Heart left ventricle (tissue), 16 donors: ENCODE results near the gene CCL22. TPM values are rescaled to one million over a fixed set of nuclear protein-coding genes. Genes with fewer than 3 reads are reported as not detected.
A peak's percentile ranks its signal among the peaks of the same experiment; 100 is the strongest.
"Not testable (repeated sequence)": the region's sequence is repeated elsewhere in the genome, so short reads cannot be mapped to it uniquely, and the experiment has no call there.

ENCODE experiments used
- ATAC-seq, 4 donors: fragments of 200-7000 bp; cut with Tn5 transposase; one replicate each; pipeline ENCODE4 v1.9.1; 2020 to 2022; ENCODE audit warnings: moderate library complexity in 4 of 4, mild to moderate bottlenecking in 3 of 4, moderate number of reproducible peaks in 1 of 4
- DNase-seq, 5 donors: peaks; one replicate each; pipeline ENCODE4 v3.0.0-alpha.2; 2020
- H3K27ac ChIP-seq, 12 donors: fragments of 200-600 bp; sonication (generic) in 4 of 12; one replicate each; pipeline versions ENCODE4 v1.5.0 to v1.8.0; 2016 to 2022; ENCODE audit warnings: mild to moderate bottlenecking in 2 of 12
- H3K27me3 ChIP-seq, 9 donors: fragments of 200-600 bp; sonication (generic) in 2 of 9; one replicate each; pipeline versions ENCODE4 v1.5.1 to v1.8.0; 2016 to 2022; ENCODE audit warnings: mild to moderate bottlenecking in 3 of 9
- H3K36me3 ChIP-seq, 9 donors: fragments of 200-600 bp; sonication (generic) in 2 of 9; one replicate each; pipeline versions ENCODE4 v1.5.0 to v1.8.0; 2018 to 2022; ENCODE audit warnings: mild to moderate bottlenecking in 2 of 9
- H3K4me1 ChIP-seq, 12 donors: fragments of 200-600 bp; sonication (generic) in 4 of 12; one replicate each; pipeline versions ENCODE4 v1.5.0 to v1.8.0; 2016 to 2022; ENCODE audit warnings: mild to moderate bottlenecking in 3 of 12
- H3K4me3 ChIP-seq, 12 donors: fragments of 200-600 bp; sonication (generic) in 4 of 12; one replicate each; pipeline versions ENCODE4 v1.5.0 to v1.8.0; 2017 to 2022; ENCODE audit warnings: mild to moderate bottlenecking in 9 of 12, moderate library complexity in 4 of 12
- H3K9me3 ChIP-seq, 12 donors: fragments of 200-600 bp; sonication (generic) in 4 of 12; one replicate each; pipeline versions ENCODE4 v1.5.0 to v1.8.0; 2016 to 2022; ENCODE audit warnings: mild to moderate bottlenecking in 1 of 12
- POLR2A ChIP-seq, 2 donors: fragments of 450-650 bp; IDR thresholded peaks; one replicate each; pipeline ENCODE4 v1.6.1; 2017; ENCODE audit warnings: antibody characterized with exemption in 2 of 2, mild to moderate bottlenecking in 2 of 2, moderate library complexity in 2 of 2
- WGBS, 4 donors: extraction: QIAGEN DNeasy Blood & Tissue Kit in 2 of 4; methylation state at CpG; one replicate each; pipeline versions ENCODE4 v1.1.5 to v1.1.7; 2013 to 2018; 5-methylcytosine and 5-hydroxymethylcytosine counted together
- intact Hi-C, 10 donors: fragments of 100-400 bp; cut with DNase I; formaldehyde crosslinking; loops; one replicate each; pipeline versions ENCODE4 v1.11.1 to v1.14.2; 2022
- polyA plus RNA-seq, 2 donors: library from polyadenylated mRNA; stranded (reverse); fragments of 200-250 nt; gene quantifications; one replicate each; pipeline ENCODE4 v1.2.3, GENCODE V29; 2013
- total RNA-seq, 9 donors: library from RNA; depleted of rRNA in 2 of 9; stranded (reverse); fragments of >200 nt in 2 of 9; fragmentation: NEBNext Ultra II Directional in 3 of 9; extraction: Animal tissue kit (Norgen Biotek cat#: 25700) in 3 of 9; gene quantifications; one replicate each; pipeline versions ENCODE4 v1.1.0 to v1.2.4, GENCODE V29; 2016 to 2023
- TF ChIP-seq, protein P1 (sequence below), 12 donors: fragments of 200-600 bp; sonication (generic) in 4 of 12; IDR thresholded peaks; one replicate each; pipeline versions ENCODE4 v1.5.0 to v1.8.0; 2018 to 2022; ENCODE audit warnings: antibody characterized with exemption in 12 of 12, mild to moderate bottlenecking in 5 of 12
- donor health status: ischemic (EF 13 %, LVEDD 7.1; RV severe dilation, severe dysfunction).
- donor health status: healthy with polysubstance abuse.
- donor health status: DM: no; HTN: yes; CAD: no.
- donor health status: DM: no; HTN: no; CAD: no.
- donor health status: ischemic (EF 25% LVEDD 6.9; RV normal size, moderate dysfunction).
- donor health status: ischemic (EF 25% LVEDD 5.7; RV mildly dilated, moderate dysfunction).
- donor health status: healthy.
- donor health status: DM: yes; HTN: yes; CAD: no.
- donor health status: ischemic (EF 35%, LVEDD 5.7; RV mildly dilated, moderate dysfunction).
- donor health status: nonischemic (EF 11% LVEDD 7.7; RV severe dilation, severe dysfunction).
- donor health status: DM: yes; HTN: yes; CAD: no.
- donor health status: PGD.
- donor health status: ischemic (EF 29% LVEDD 5.4; RV normal size, mild dysfunction).
- donor health status: nonischemic (EF 23%, LVEDD 6.1; RV moderate dilation, normal function).

Gene CCL22
- total and polyA plus RNA-seq, 11 donors: 0.06 to 0.24 (median 0.12) TPM; not detected in 5

- WGBS, 4 donors: 44 to 100% (median 87%) methylated on average over 1 of the region's 1 CpG
- TF ChIP-seq, protein P1, sequence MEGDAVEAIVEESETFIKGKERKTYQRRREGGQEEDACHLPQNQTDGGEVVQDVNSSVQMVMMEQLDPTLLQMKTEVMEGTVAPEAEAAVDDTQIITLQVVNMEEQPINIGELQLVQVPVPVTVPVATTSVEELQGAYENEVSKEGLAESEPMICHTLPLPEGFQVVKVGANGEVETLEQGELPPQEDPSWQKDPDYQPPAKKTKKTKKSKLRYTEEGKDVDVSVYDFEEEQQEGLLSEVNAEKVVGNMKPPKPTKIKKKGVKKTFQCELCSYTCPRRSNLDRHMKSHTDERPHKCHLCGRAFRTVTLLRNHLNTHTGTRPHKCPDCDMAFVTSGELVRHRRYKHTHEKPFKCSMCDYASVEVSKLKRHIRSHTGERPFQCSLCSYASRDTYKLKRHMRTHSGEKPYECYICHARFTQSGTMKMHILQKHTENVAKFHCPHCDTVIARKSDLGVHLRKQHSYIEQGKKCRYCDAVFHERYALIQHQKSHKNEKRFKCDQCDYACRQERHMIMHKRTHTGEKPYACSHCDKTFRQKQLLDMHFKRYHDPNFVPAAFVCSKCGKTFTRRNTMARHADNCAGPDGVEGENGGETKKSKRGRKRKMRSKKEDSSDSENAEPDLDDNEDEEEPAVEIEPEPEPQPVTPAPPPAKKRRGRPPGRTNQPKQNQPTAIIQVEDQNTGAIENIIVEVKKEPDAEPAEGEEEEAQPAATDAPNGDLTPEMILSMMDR (IDR thresholded peaks at IDR 0.05): no peak
- no peak for TF ChIP-seq POLR2A (IDR thresholded peaks at IDR 0.05)
- H3K27me3 ChIP-seq: no peaks in the 10 kb centered on the region
- H3K4me1 ChIP-seq: peaks cover 0 to 34% (median 14%) of the 10 kb centered on the region in 12 donors
- DNase-seq (no peak), ATAC-seq (no peak)
- no peaks in the 10 kb centered on the region for H3K9me3 ChIP-seq
- intact Hi-C loops: no loop called here
- no peak overlapping the region for H3K4me3 ChIP-seq
- H3K36me3 ChIP-seq: no peaks in the 10 kb centered on the region
- H3K27ac ChIP-seq: no peak overlapping the region
Measured at GRCh38 chr16:57392694-57393093, 34.1 kb downstream of the CCL22 start.

DNA sequence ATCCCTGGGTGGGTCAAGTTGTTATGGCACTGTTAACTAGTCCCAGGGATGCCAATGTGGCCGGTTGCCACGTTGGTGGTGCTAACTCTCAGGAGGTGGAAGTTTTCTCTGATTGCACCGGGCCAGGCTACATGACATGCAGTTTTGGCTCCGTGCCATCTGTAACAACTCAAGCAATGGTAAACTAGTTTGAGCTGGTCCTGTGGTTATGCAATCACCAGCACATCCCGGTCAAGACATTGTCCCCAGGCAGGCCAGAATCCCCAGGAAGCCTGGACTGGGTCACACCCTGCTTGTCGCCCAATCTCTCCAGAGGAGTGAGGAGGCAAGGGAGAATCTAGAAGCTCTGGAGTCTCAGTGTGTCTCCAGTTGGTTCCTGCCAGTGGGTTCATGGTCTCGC is 35.9 kb downstream of the CCL22 start:
- DNase-seq (peak in 2 of 5 donors; percentile 50 to 57), ATAC-seq (peak; percentile 65 to 91 (median 73))
- no peaks in the 10 kb centered on the region for H3K36me3 ChIP-seq
- 32 to 53% (median 47%) methylated on average over 5 to 7 of the region's 7 CpGs for WGBS, 4 donors
- TF ChIP-seq, protein P1 (IDR thresholded peaks at IDR 0.05): no peak
- TF ChIP-seq POLR2A (IDR thresholded peaks at IDR 0.05): no peak
- peak overlapping the region in 1 of 12 donors; percentile 33 for H3K27ac ChIP-seq
- peaks cover 0 to 21% (median 12%) of the 10 kb centered on the region in 12 donors for H3K4me1 ChIP-seq
- H3K9me3 ChIP-seq: no peaks in the 10 kb centered on the region
- no peak overlapping the region for H3K4me3 ChIP-seq
- intact Hi-C loops: no loop called here
- H3K27me3 ChIP-seq: no peaks in the 10 kb centered on the region

DNA sequence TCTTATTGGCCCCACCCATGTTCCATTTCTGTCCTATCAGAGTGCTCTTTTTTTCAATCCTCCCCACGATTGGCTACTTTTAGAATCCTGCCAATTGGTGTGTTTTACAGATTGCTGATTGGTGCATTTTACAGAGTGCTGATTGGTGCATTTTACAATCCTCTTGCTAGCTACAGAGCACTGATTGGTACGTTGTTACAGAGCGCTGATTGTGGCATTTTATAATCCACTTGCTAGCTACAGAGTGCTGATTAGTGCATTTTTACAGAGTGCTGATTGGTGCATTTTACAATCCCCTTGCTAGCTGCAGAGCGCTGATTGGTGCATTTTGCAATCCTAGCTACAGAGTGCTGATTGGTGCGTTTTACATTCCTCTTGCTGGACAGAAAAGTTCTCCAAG is 36.4 kb downstream of the CCL22 start:
- Histone ChIP-seq H3K27me3 (no peaks in the 10 kb centered on the region), H3K4me3 (no peak overlapping the region), H3K9me3 (no peaks in the 10 kb centered on the region), H3K36me3 (no peaks in the 10 kb centered on the region), H3K4me1 (peaks cover 0 to 20% (median 10%) of the 10 kb centered on the region in 12 donors), H3K27ac (peak overlapping the region in 1 of 12 donors; percentile 33)
- TF ChIP-seq, protein P1 (IDR thresholded peaks at IDR 0.05): no peak
- TF ChIP-seq POLR2A (IDR thresholded peaks at IDR 0.05): no peak
- no peak for DNase-seq
- intact Hi-C loops: no loop called here
- ATAC-seq: no peak
- 89 to 93% (median 91%) methylated on average over 5 of the region's 5 CpGs for WGBS, 4 donors

DNA sequence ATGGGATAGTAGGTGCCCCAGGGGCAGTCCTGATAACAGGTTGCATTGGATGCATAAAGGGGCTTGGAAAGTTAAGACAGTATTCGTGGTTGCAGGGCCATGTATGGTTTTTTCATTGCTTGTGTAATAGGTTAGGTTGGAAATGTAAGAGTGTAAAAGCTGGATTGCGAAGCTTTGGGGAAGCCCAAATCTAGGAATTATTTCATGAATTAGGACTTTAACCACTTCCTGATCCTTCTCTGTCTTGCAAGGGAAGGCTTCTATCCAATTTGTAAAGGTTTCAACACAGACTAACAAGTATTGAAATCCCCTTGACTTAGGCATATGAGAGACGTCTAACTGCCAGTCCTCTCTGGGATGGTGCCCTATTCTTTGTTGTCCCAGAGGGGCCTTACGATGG is 38.2 kb downstream of the CCL22 start:
- no peak for ATAC-seq
- Histone ChIP-seq H3K36me3 (no peaks in the 10 kb centered on the region), H3K9me3 (no peaks in the 10 kb centered on the region), H3K4me1 (peaks cover 0 to 9% (median 0%) of the 10 kb centered on the region in 12 donors), H3K4me3 (no peak overlapping the region), H3K27ac (no peak overlapping the region), H3K27me3 (no peaks in the 10 kb centered on the region)
- no peak for DNase-seq
- TF ChIP-seq POLR2A (IDR thresholded peaks at IDR 0.05): no peak
- TF ChIP-seq, protein P1 (IDR thresholded peaks at IDR 0.05): no peak
- intact Hi-C loops: no loop called here
- 87 to 90% (median 89%) methylated on average over 4 of the region's 4 CpGs for WGBS, 4 donors

GRCh38 chr16:57397493-57397892 is 38.9 kb downstream of the CCL22 start:
- DNase-seq, H3K4me3 ChIP-seq, H3K36me3 ChIP-seq, ATAC-seq, intact Hi-C loops, H3K27ac ChIP-seq, H3K9me3 ChIP-seq, H3K27me3 ChIP-seq, H3K4me1 ChIP-seq: not testable (repeated sequence)
- 90 to 94% (median 92%) methylated on average over 4 of the region's 4 CpGs for WGBS, 4 donors
